GM08714 (cell line): ENCODE results near the gene ADORA2A.

ENCODE experiments used
- H3K4me3 ChIP-seq: fragments of 200-500 bp; sonication (Bioruptor generic); 2 replicates; pipeline ENCODE4 v1.5.1; 2014; ENCODE audit warnings: mild to moderate bottlenecking, low read length, inconsistent platforms
- ZNF274 ChIP-seq: IDR thresholded peaks from 2 replicates; pipeline ENCODE4 v1.6.1; 2012; ENCODE audit warnings: mild to moderate bottlenecking, low read depth, low read length

The ADORA2A gene

DNA sequence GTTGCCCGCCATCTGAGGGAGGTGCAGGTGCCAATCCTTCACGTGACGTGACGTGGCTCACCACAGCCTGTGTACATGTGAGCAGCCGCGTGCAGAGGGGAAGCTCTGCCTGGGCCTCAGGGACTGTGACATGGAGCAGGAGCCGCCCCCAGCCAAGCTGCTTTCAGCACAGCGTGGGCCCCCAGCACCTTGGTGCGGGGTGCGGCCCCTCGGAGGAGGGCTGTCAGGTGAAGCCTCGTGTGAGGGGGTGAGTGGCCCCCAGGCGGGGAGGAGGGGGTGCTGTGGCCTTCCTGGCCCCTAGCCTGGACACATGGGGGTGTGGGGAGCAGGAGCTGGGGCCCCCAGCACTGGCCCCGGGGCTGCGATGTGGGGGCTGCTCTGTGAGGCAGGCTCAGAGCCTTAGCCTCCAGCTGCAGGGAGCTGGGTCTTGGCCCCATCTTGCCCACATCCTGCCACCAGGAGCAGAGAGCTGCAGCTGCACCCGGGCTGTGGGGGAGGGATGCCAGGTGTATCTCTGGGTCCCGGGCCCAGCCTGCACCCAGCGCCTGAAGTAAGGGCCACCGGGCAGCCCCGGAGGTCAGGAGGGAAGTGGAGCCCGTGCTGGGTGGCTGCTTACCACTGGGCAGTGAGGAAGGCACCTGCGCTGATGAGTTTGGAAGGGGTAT is at the start of gene ADORA2A:
ADORA2A (plus strand) TSS at position 100 of the 665 bp plus-strand sequence. CDS start 5,806 bp downstream, outside the sequence.
- no peak for TF ChIP-seq ZNF274
- H3K4me3 ChIP-seq, result peak within 1 kb of the TSS; percentile 73; the same call in 1 of the 2 replicates

DNA sequence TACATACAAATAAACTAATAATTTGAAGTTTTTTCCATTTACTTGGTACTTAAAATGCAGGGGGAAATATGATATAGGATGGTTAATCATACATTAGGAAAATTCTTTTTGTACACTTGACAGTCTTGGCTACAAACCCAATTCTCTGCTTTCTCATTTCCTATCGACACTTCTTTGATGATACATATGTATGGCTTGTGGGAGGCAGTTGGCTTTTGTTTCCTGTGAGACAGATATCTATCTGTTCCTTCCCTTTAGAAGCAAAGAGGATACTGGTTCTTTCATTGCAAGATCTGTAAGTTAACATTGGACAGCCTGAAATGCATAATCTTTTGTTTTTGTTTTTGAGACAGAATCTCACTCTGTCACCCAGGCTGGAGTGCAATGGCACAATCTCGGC is 47.9 kb upstream of the ADORA2A start:
- H3K4me3 ChIP-seq, result no peak overlapping the region

GRCh38 chr22:24380220-24380904 is 47.0 kb upstream of the ADORA2A start:
- TF ChIP-seq ZNF274, result no peak
- no peak overlapping the region for H3K4me3 ChIP-seq

More for the DNA sequence above, 47.9 kb upstream of the ADORA2A start:
- no peak for TF ChIP-seq ZNF274

GRCh38 chr22:24380905-24381230 is 46.5 kb upstream of the ADORA2A start:
- TF ChIP-seq ZNF274, result no peak

GRCh38 chr22:24383061-24383460 is 44.3 kb upstream of the ADORA2A start:
- no peak overlapping the region for H3K4me3 ChIP-seq
- no peak for TF ChIP-seq ZNF274

More at GRCh38 chr22:24380905-24381230, 46.5 kb upstream of the ADORA2A start:
- no peak overlapping the region for H3K4me3 ChIP-seq

DNA sequence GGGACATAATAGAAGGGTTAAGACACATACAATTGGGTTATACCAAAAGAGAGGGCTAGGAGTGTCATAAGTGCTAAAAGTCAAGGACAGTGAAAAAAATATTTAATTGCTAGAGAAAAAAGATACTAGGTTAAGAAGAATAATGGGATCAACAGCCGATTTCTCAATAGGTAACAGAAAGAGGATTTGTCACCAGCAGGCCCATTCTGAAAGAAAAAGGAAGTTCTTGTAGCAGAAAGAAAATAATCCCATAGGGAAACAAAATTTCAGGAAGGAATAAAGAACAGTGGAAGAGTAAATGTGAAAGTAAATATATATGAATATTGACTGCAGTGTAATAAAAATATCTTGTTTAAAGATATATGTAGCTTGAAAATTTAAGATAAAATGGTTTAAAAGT is 43.3 kb upstream of the ADORA2A start:
- H3K4me3 ChIP-seq, result no peak overlapping the region
- no peak for TF ChIP-seq ZNF274

DNA sequence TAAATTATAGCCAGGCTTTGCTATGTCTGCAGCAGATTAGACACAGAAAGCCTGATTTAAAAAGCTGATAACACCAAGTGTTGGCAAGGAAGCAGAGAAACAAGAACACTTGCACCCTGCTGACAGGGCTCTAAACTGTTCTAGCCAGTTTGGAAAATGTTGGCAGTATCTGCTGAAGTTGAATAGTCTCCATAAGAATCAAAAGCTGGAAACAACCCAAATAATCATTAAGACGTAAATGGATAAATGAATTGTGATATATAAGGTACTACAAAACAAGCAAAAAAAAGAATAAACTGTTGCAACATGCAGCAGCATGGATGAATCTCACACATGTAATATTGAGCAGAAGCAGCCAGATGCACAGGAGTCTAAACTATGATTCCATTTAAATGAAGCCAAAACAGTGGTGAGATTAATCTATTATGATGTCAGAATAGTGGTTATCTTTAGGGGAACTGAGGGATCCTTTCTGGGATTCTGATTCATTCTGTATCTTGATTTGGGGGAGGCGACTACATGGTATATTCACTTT is 40.4 kb upstream of the ADORA2A start:
- no peak overlapping the region for H3K4me3 ChIP-seq
- no peak for TF ChIP-seq ZNF274

DNA sequence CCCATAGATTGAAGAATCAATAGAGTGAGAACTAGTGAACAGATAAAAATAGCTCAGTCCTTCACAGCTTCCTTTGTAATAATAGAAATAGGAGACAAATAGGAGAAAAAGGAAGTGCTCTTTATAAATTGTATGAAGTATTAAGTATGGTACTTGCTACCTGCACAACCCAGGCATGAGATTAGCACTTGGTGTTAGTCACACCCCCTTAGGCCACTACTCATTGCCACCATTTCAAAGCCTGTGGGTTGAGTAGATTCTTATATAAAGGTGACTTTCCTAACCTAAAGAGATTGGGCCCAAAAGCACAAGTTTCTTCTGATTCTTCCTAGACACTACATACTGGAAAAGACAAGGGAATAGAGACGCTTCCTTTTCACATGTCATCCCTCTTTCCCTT is 37.7 kb upstream of the ADORA2A start:
- H3K4me3 ChIP-seq, result no peak overlapping the region
- TF ChIP-seq ZNF274, result no peak

GRCh38 chr22:24390156-24390555 is 37.2 kb upstream of the ADORA2A start:
- TF ChIP-seq ZNF274, result no peak

DNA sequence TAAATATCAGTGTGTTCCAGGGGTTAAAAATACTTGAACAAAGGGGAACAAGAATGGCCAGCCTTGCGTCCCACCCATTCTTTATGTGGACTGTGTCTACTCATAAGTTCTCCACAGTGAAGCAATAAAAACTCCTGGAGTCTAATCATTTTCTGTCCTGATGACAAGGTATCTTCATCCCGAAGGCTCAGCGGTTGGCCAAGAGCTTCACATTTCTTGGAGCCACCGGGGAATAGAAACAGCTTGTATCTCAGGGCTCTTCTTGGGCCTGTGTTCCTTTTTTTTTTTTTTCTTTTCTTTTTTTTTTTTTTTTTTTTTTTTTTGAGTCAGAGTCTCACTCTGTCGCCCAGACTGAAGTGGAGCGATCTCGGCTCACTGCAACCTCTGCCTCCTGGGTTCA is 36.8 kb upstream of the ADORA2A start:
- no peak for TF ChIP-seq ZNF274
- H3K4me3 ChIP-seq, result no peak overlapping the region

More at GRCh38 chr22:24390156-24390555, 37.2 kb upstream of the ADORA2A start:
- H3K4me3 ChIP-seq, result no peak overlapping the region

GRCh38 chr22:24391836-24392217 is 35.6 kb upstream of the ADORA2A start:
- no peak for TF ChIP-seq ZNF274
- no peak overlapping the region for H3K4me3 ChIP-seq

DNA sequence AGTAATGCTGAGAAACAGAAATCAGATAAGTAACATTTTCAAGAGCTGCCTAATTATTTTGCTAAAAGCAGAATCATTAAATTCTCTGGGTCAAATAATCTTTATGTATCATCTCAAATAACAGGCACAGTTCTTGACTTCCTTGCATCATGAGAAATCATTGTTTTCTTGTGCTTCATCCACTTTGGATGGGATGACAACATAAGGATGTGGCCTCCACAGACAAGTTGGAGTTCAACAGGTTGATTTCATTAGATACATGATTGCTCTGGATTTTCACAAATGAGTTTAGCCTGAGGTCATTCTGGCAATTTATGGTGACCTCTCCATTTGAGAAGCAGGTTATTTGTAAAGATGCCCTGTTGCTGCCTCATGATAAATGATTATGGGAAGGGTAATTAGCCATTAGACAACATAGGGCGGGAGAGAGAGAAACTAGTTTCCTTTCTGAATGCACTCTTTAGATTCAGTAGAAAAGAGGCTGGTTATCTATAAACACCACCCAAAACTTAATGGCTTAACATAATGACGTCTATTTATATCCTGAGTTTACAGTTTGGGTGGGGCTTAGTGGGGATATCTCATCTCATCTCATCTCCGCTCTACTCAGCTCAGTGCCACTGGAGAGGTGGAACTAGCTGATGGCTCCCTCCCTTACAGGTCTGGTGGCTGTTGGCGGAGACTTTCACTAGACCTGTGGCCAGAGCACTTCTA is 35.0 kb upstream of the ADORA2A start:
- TF ChIP-seq ZNF274, result no peak
- H3K4me3 ChIP-seq, result no peak overlapping the region

DNA sequence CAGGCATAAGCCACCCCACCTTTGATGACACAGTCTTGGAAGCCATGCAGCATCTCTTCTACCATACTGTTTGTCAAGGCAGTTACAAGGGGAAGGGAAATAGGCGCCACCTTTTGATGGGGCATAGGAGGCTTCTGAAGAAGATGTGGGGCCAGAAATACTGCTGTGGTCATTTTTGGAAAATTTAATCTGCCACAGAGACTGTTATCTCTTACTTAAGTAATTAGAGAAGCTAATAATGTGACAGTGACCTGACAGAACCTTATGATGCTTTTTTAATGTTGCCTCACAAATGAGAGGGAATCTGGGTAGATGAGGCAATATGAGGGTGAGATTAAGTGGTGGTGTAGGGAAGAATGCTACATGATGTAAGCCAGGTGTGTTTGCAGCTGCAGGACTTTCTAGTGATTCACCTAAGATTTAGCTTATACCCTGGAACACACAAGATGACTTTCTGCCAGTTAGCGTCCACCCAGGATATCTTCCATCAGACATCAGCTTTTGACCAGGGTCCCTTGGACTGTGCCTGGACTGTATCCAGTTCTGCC is 34.3 kb upstream of the ADORA2A start:
- H3K4me3 ChIP-seq, result no peak overlapping the region
- no peak for TF ChIP-seq ZNF274

GRCh38 chr22:24393848-24394247 is 33.6 kb upstream of the ADORA2A start:
- H3K4me3 ChIP-seq, result no peak overlapping the region
- TF ChIP-seq ZNF274, result no peak
